Raji (cell line): ENCODE data around the gene NKX2-8.

Experiments used
- POLR2A ChIP-seq: IDR thresholded peaks from 2 replicates; pipeline ENCODE4 v1.6.1; 2011; ENCODE audit warnings: low read depth, low read length, control low read depth; ENCODE audit not compliant: insufficient read depth

The NKX2-8 gene

DNA sequence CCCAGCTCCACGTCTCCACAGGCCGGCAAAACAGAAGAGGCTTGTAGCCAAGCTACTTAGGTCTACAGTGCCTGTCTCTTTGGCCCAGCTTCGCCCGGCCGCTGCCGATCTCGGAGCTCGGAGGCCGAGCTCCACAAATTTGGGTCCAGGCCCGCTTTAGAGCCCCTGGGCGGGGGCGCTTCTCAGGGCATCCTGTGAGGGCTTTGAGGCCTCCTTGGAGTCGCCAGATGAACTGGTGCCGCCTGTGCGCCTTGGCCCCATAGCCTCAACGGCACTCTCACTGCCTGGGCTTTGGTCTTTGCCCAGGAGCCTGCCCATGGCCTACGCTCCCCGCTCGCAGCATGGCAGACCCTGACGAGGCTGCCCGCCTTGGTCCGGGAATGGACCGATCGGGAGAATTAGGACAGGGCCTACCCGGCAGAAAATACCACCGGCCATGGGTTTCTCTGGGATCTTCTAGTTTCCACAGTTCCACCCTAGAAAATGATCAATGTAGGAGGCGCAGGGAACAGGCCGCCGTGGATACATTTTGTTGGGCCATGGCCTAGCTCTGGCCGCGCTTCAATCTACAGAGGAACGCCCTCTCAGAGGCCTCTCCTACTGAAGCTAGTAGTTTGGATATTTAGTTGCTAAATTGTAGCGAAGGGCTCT is 953 bp upstream of the NKX2-8 start:
- TF ChIP-seq POLR2A = no peak

GRCh38 chr14:36582874-36583241 is 444 bp upstream of the NKX2-8 start:
- TF ChIP-seq POLR2A = no peak

DNA sequence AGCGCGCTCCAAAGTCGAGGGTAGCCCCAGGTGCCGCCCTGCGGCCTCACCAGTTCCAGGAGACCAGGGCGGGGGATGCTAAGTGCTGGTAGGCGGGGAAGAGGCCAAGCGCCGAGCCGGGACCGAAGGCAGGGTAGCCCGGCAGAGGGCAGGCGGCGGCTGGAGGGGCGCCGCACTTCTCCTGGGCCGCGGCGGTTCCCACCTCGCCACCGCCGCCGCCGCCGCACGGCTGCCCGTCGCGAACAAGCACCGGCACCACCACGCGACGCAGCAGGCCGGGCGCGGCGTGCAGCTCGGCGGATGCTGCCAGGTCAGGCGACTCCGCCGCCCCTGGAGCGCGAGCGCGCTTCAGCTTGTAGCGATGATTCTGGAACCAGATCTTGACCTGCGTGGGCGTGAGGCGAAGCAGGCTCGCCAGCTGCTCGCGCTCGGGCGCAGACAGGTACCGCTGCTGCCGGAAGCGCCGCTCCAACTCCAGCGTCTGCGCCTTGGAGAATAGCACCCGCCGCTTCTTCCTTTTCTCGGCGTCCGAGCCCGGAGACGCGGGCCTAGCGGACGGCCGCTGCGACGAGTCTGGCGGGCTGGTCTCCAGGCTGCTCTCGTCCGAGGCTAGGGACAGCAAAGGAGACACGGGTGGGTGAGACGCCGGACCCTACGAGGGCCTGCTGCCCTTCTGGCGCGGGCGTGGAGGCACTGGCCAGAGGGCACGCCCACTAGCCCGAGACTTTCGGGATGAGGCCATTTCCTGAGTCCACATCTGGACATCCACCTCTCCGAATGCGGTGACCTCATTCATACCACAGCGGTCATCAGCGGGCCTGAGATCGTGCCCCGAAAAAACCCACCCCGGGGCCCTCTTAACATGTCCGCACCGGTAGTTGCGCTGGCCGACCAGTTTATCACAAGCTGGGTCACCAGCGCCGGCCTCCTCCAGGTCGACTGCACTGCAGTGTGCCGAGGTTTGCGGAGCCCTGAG is 1.3 kb downstream of the NKX2-8 start:
- no peak for TF ChIP-seq POLR2A

GRCh38 chr14:36580141-36580855 is 2.1 kb downstream of the NKX2-8 start:
- no peak for TF ChIP-seq POLR2A

- no peak for TF ChIP-seq POLR2A
Measured at GRCh38 chr14:36579573-36580140, 2.8 kb downstream of the NKX2-8 start.

DNA sequence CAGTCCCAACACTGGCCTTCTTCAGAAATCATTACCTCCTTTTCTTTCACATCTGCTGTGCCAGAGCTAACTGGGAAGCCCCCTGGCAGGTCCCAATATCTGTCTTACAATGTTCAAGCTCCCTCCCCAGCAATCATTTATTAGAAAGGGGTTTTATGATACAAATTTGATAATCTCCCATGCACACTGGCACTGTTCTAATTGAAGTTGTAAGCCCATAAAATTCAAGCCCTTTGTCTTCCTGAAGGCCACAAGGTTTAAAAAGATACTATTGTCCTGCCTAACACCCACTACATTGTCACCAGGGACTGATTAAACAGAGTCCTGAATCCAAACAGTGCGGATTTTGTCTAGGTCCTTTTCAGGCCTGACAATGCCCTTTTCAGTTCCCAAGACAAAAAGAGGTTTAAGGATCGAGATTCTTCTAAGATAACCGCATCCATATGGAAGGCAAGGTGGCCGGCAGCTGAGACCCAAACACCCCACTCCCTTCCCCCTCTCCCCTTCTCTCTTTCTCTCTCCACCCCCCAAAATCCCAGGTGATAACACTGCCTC is 3.3 kb downstream of the NKX2-8 start:
- no peak for TF ChIP-seq POLR2A

- TF ChIP-seq POLR2A = no peak
Measured at GRCh38 chr14:36570065-36570464, 12.3 kb downstream of the NKX2-8 start.

GRCh38 chr14:36556811-36557433 is 25.5 kb downstream of the NKX2-8 start:
- TF ChIP-seq POLR2A = no peak

DNA sequence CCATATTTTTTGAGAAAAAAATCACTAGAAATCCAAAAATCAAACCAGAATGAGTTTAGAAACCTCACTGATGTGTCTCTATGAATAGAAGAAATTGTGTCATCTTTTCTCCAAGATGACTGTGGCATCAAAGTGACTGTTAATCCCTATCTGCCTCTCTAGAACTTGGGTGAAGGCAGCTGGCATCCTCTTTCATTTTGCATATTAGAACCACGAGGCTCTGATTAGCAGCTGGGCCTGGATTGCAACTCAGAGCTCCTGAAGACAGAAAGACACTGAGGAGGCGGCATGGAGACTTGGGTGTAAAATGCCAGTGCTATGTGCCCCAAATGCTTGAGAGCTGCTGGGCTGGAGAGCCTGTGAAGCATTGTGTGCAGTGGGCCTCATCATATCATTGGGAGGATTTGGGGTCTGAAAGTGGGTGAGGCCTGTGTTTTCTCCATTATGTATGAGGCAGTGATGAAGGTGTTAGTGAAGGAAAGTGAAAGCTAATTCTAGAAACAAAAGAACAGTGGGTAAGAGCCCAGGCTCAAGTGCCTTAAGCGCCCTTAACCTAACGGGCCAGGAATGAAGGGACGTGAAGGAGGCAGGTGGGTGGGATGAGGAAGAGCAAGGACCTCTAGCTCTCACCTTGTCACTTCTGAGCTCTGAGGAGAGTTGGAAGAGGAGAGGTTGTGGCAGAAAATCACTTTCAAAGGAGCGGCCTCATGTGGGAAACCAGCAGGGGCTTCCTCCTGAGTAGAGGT is 26.2 kb downstream of the NKX2-8 start:
- TF ChIP-seq POLR2A = no peak

DNA sequence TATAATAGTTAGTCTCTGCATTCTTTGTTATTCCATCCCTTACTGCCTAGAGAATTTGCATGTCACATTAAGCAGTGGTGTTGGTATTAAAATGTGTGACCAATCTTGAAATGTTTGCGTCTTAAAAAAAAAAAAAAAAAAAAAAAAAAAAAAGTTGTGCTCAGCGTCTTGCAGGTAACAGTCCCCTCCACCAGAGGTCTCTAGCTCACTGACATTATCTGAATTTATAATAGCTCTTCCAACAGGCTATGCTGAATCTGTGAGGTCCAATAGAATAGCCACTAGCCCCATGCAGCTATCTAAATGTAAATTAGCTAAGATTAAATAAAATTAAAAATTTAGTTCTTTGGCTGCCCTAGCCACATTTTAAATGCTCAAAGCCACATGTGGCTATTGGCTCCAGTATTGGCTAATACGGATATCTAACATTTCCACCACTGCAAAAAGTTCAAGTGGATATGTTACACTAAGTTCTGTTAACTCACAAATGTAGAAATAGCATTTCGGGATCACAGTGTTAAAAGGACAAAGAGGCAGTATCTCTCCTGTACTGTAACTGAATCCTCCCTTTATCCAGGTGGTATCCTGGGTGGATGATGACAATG is 28.7 kb downstream of the NKX2-8 start:
- TF ChIP-seq POLR2A = no peak

DNA sequence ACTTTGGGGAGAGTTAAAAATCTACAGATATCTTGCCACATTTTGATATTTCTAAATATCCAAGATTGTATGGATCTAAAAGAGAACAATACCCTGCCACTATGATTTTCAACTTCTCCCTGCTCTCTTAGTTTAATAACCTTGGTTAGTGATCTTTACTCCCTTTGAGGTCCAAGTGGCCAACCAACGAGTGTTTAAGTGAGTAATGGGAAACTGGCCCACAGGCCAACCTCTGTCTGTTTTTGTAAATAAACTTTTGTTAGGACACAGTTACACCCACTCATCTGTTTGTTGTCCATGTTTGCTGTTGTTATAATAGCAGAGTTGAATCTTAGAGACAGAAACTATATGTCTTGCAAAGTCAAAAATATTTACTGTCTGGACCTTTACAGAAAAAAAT is 31.5 kb downstream of the NKX2-8 start:
- no peak for TF ChIP-seq POLR2A

DNA sequence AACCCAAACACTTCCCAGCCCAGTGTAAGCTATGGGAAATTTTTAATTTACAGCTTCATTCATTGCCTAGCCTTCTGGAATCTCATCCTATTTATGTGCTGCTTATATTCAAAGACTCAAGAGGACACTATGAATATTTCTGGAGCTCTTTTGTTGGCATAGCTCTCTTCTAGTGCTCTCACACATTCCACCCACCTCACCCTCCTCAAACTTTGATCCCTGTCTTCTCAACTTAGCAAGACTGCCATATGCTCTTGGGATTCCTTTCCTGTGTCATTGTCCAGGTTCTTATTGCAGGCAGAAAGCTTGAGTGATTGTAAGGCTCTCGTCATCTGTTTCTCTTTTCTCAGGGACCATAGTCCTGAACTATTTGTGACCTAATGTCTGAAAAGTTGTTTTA is 44.4 kb downstream of the NKX2-8 start:
- TF ChIP-seq POLR2A = no peak
